HCT116 (cell line): ENCODE data around the gene DSPP. TPM values are rescaled to one million over a fixed set of nuclear protein-coding genes. Genes with fewer than 3 reads are reported as not detected.

Experiments
- ATAC-seq: fragments of 200-7000 bp; cut with Tn5 transposase; 2 replicates; pipeline ENCODE4 v1.9.1; 2020; ENCODE audit warnings: mild to moderate bottlenecking, moderate library complexity
- BruUV-seq: library from RNA; stranded (reverse); fragments of 400-500 nt; replicated peaks from 2 replicates; lab custom pipeline; 2021; lab: Mats Ljungman, UMichigan
- CTCF ChIA-PET: fragments of 300-600 bp; sonication (Branson Sonifier 250); formaldehyde crosslinking; loops from one replicate; lab custom pipeline; 2021; ENCODE audit warnings: antibody characterized with exemption; lab: Charles Lee
- POLR2A ChIA-PET: fragments of 300-600, 350-600 bp; sonication (Branson Sonifier 250); formaldehyde crosslinking; loops from one replicate; lab custom pipeline; 2021; ENCODE audit warnings: antibody characterized with exemption; lab: Charles Lee
- RAD21 ChIA-PET, 2 experiments: fragments of 300-600 bp; sonication (Branson Sonifier 250); formaldehyde crosslinking; loops; one replicate each; lab custom pipeline; 2023; ENCODE audit warnings: low total read pairs in 2 of 2; ENCODE audit not compliant: uncharacterized antibody in 2 of 2, unreplicated experiment in 2 of 2, low non-redundant PET in 1 of 2; lab: Charles Lee
- DNase-seq: peaks from one replicate; pipeline ENCODE4 v3.0.0-alpha.2; 2010; ENCODE audit warnings: low read depth, low spot score
- H2AFZ ChIP-seq: fragments of 200-600 bp; shearing (Covaris generic), sonication (generic); 2 replicates; pipeline ENCODE4 v1.6.1; 2017; ENCODE audit warnings: low read depth, mixed run types, mixed read lengths, antibody characterized with exemption, low read length; ENCODE audit not compliant: poor library complexity, severe bottlenecking
- H3K27ac ChIP-seq: 2 replicates; pipeline ENCODE4 v1.5.1; 2012; ENCODE audit warnings: low read depth, low read length
- H3K27me3 ChIP-seq: fragments of 200-600 bp; sonication (generic); 2 replicates; pipeline ENCODE4 v1.6.1; 2016; ENCODE audit warnings: mixed run types, low read length, mixed read lengths; ENCODE audit not compliant: insufficient read depth
- H3K36me3 ChIP-seq, 2 experiments: fragments of 200-500 bp in 1 of 2; fragments of 200-600 bp in 1 of 2; sonication (Bioruptor generic) in 1 of 2; sonication (generic) in 1 of 2; 2 replicates each; pipeline versions ENCODE4 v1.5.1 to v1.6.1; 2014 to 2016; ENCODE audit warnings: low read length in 2 of 2, inconsistent platforms in 1 of 2, mixed read lengths in 1 of 2, mixed run types in 1 of 2; ENCODE audit not compliant: insufficient read depth in 2 of 2, control insufficient read depth in 1 of 2
- H3K4me1 ChIP-seq, 2 experiments: fragments of 200-600 bp in 1 of 2; sonication (generic) in 1 of 2; 2 replicates each; pipeline versions ENCODE4 v1.5.1 to v1.6.1; 2012 to 2017; ENCODE audit warnings: low read length in 2 of 2, inconsistent platforms in 1 of 2, mild to moderate bottlenecking in 1 of 2, mixed read lengths in 1 of 2, mixed run types in 1 of 2, moderate library complexity in 1 of 2; ENCODE audit not compliant: insufficient read depth in 2 of 2, control insufficient read depth in 1 of 2
- H3K4me2 ChIP-seq: fragments of 200-600 bp; sonication (generic); 2 replicates; pipeline ENCODE4 v1.6.1; 2017; ENCODE audit warnings: mixed run types, low read length, mixed read lengths
- H3K4me3 ChIP-seq, 2 experiments: fragments of 200-600 bp in 1 of 2; sonication (generic) in 1 of 2; replicated peaks in 1 of 2; 2 replicates each; pipeline ENCODE4 v1.5.1; 2011 to 2016; ENCODE audit warnings: low read length in 2 of 2, control low read depth in 1 of 2, low read depth in 1 of 2, mild to moderate bottlenecking in 1 of 2, mixed read lengths in 1 of 2, mixed run types in 1 of 2
- H3K79me2 ChIP-seq: fragments of 200-600 bp; sonication (generic); 2 replicates; pipeline ENCODE4 v1.6.1; 2017; ENCODE audit warnings: mild to moderate bottlenecking, mixed run types, low read length, moderate library complexity, mixed read lengths; ENCODE audit not compliant: insufficient read depth
- H3K9ac ChIP-seq: fragments of 200-600 bp; sonication (generic); 2 replicates; pipeline ENCODE4 v1.6.1; 2016; ENCODE audit warnings: low read length, mixed read lengths
- H3K9me2 ChIP-seq: fragments of 200-600 bp; sonication (generic), shearing (Covaris generic); 2 replicates; pipeline ENCODE4 v1.6.1; 2017; ENCODE audit warnings: mixed run types, mild to moderate bottlenecking, moderate library complexity; ENCODE audit not compliant: insufficient read depth
- H3K9me3 ChIP-seq, 2 experiments: fragments of 200-500 bp in 1 of 2; fragments of 200-600 bp in 1 of 2; sonication (Bioruptor generic) in 1 of 2; sonication (generic) in 1 of 2; 2 replicates each; pipeline ENCODE4 v1.6.1; 2014 to 2017; ENCODE audit warnings: low read length in 2 of 2, mixed read lengths in 2 of 2, inconsistent platforms in 1 of 2, low read depth in 1 of 2, mild to moderate bottlenecking in 1 of 2, mixed run types in 1 of 2, moderate library complexity in 1 of 2; ENCODE audit not compliant: control insufficient read depth in 1 of 2, insufficient read depth in 1 of 2
- H4K20me1 ChIP-seq: fragments of 200-600 bp; sonication (generic), shearing (Covaris generic); 2 replicates; pipeline ENCODE4 v1.6.1; 2017; ENCODE audit warnings: mixed run types, mild to moderate bottlenecking, moderate library complexity; ENCODE audit not compliant: insufficient read depth
- ATF3 ChIP-seq: IDR thresholded peaks from 2 replicates; pipeline ENCODE4 v1.6.1; 2012
- CBX3 ChIP-seq: IDR thresholded peaks from 2 replicates; pipeline ENCODE4 v1.6.1; 2012; ENCODE audit warnings: low read depth
- CEBPB ChIP-seq: IDR thresholded peaks from 2 replicates; pipeline ENCODE4 v1.6.1; 2012; ENCODE audit warnings: low read depth
- EGR1 ChIP-seq: IDR thresholded peaks from 2 replicates; pipeline ENCODE4 v1.6.1; 2012; ENCODE audit warnings: low read depth
- EZH2 ChIP-seq: fragments of 200-600 bp; sonication (generic); IDR thresholded peaks from 2 replicates; pipeline ENCODE4 v1.6.1; 2017; ENCODE audit warnings: antibody characterized with exemption, mixed run types
- EZH2phosphoT487 ChIP-seq: fragments of 200-600 bp; IDR thresholded peaks from 2 replicates; pipeline ENCODE4 v1.6.1; 2018; ENCODE audit warnings: antibody characterized with exemption, borderline replicate concordance
- FOSL1 ChIP-seq: IDR thresholded peaks from 2 replicates; pipeline ENCODE4 v1.6.1; 2012; ENCODE audit warnings: low read depth
- JUND ChIP-seq: IDR thresholded peaks from 2 replicates; pipeline ENCODE4 v1.6.1; 2012
- POLR2AphosphoS5 ChIP-seq: IDR thresholded peaks from 2 replicates; pipeline ENCODE4 v1.6.1; 2011; ENCODE audit warnings: mild to moderate bottlenecking, low read depth, low read length, moderate library complexity
- RAD21 ChIP-seq: IDR thresholded peaks from 2 replicates; pipeline ENCODE4 v1.6.1; 2012; ENCODE audit warnings: low read depth, mild to moderate bottlenecking
- REST ChIP-seq: IDR thresholded peaks from 2 replicates; pipeline ENCODE4 v1.6.1; 2012; ENCODE audit warnings: low read depth
- SIN3A ChIP-seq: IDR thresholded peaks from 2 replicates; pipeline ENCODE4 v1.6.1; 2012; ENCODE audit warnings: low read depth
- SP1 ChIP-seq: IDR thresholded peaks from 2 replicates; pipeline ENCODE4 v1.6.1; 2012; ENCODE audit warnings: low read depth
- TCF7L2 ChIP-seq: IDR thresholded peaks from 2 replicates; pipeline ENCODE4 v1.7.0; 2011; ENCODE audit warnings: borderline replicate concordance, inconsistent platforms; ENCODE audit not compliant: insufficient read depth, insufficient read length; ENCODE audit errors: extremely low read depth
- ZNF274 ChIP-seq: fragments of 200-500 bp; sonication (Bioruptor generic); IDR thresholded peaks from 2 replicates; pipeline ENCODE4 v1.6.1; 2014; ENCODE audit warnings: mild to moderate bottlenecking, low read depth, low read length, inconsistent platforms
- intact Hi-C: fragments of 100-400 bp; cut with micrococcal nuclease; formaldehyde crosslinking; loops from 2 replicates; pipeline ENCODE4 v1.10.0; 2022
- total RNA-seq: library from RNA; stranded (reverse); gene quantifications from one replicate; pipeline ENCODE4 v1.2.1, GENCODE V29; 2021; ENCODE audit not compliant: unreplicated experiment

DSPP gene
- total RNA-seq, 1 experiment from 2014 or later = not detected

GRCh38 chr4:87574996-87575395 lies 33.3 kb upstream of the DSPP start:
- no peak for ATAC-seq
- Histone ChIP-seq H3K27me3 (no peaks in the 10 kb centered on the region), H3K36me3 (no peaks in the 10 kb centered on the region), H3K4me1 (no peaks in the 10 kb centered on the region), H3K4me3 (no peak overlapping the region), H3K9ac (no peak overlapping the region), H3K79me2 (no peaks in the 10 kb centered on the region), H4K20me1 (no peaks in the 10 kb centered on the region), H3K4me2 (no peak overlapping the region), H3K27ac (no peak overlapping the region), H3K9me2 (no peaks in the 10 kb centered on the region), H2AFZ (no peak overlapping the region), H3K9me3 (no peaks in the 10 kb centered on the region)
- no peak for TF ChIP-seq REST
- TF ChIP-seq RAD21 = no peak
- no peak for TF ChIP-seq POLR2AphosphoS5
- no peak for TF ChIP-seq SP1
- no peak for TF ChIP-seq TCF7L2
- TF ChIP-seq ZNF274 = no peak
- TF ChIP-seq FOSL1 = no peak
- no peak for TF ChIP-seq EZH2
- TF ChIP-seq JUND = no peak
- no peak for TF ChIP-seq SIN3A
- no peak for TF ChIP-seq CEBPB
- no peak for TF ChIP-seq EGR1
- TF ChIP-seq ATF3 = no peak
- no peak for TF ChIP-seq EZH2phosphoT487
- no peak for TF ChIP-seq CBX3
- RAD21 ChIA-PET = no interaction called here
- no peak for DNase-seq
- intact Hi-C loops = no loop called here
- CTCF ChIA-PET = no interaction called here
- no TSS peak for BruUV-seq
- POLR2A ChIA-PET = no interaction called here
